Measurements from ENCODE around the gene RYR3. TPM values are rescaled to one million over a fixed set of nuclear protein-coding genes. Genes with fewer than 3 reads are reported as not detected.

Gene RYR3
- total RNA-seq, 1 donor from 2014 or later: under 0.01 TPM

- no peak for FAIRE-seq
- peak; percentile 56 for DNase-seq (ENCODE audit: low read depth)
- Histone ChIP-seq H3K27me3 (ENCODE audit: control insufficient read depth, insufficient read depth, low read length) (peaks cover 3% of the 10 kb centered on the region), H3K36me3 (ENCODE audit: control insufficient read depth, insufficient read depth, low read length) (no peaks in the 10 kb centered on the region), H3K4me3 (ENCODE audit: low read depth, low read length) (no peak overlapping the region)
- TF ChIP-seq CTCF (IDR thresholded peaks at IDR 0.05; ENCODE audit: insufficient read depth, low read length, severe bottlenecking): peak; percentile 52
These were observed 364.5 kb downstream of the RYR3 start for GRCh38 chr15:33675246-33675645.

- FAIRE-seq: no peak
- no peak for TF ChIP-seq CTCF (IDR thresholded peaks at IDR 0.05; ENCODE audit: insufficient read depth, low read length, severe bottlenecking)
- no peak overlapping the region for H3K4me3 ChIP-seq (ENCODE audit: low read depth, low read length)
- DNase-seq (ENCODE audit: low read depth): no peak
- peaks cover 3% of the 10 kb centered on the region for H3K27me3 ChIP-seq (ENCODE audit: control insufficient read depth, insufficient read depth, low read length)
- no peaks in the 10 kb centered on the region for H3K36me3 ChIP-seq (ENCODE audit: control insufficient read depth, insufficient read depth, low read length)
These were observed 366.6 kb downstream of the RYR3 start for GRCh38 chr15:33677238-33677830.

- DNase-seq (ENCODE audit: low read depth) (no peak), FAIRE-seq (no peak)
- H3K4me3 ChIP-seq (ENCODE audit: low read depth, low read length): no peak overlapping the region
These were observed 367.4 kb downstream of the RYR3 start for GRCh38 chr15:33678176-33678575.

GRCh38 chr15:33678602-33679001, 367.8 kb downstream of the RYR3 start:
- H3K4me3 ChIP-seq (ENCODE audit: low read depth, low read length): no peak overlapping the region
- FAIRE-seq: no peak
- DNase-seq (ENCODE audit: low read depth): no peak
- H3K36me3 ChIP-seq (ENCODE audit: control insufficient read depth, insufficient read depth, low read length): no peaks in the 10 kb centered on the region
- no peak for TF ChIP-seq CTCF (IDR thresholded peaks at IDR 0.05; ENCODE audit: insufficient read depth, low read length, severe bottlenecking)
- peaks cover 3% of the 10 kb centered on the region for H3K27me3 ChIP-seq (ENCODE audit: control insufficient read depth, insufficient read depth, low read length)

More at GRCh38 chr15:33678176-33678575, 367.4 kb downstream of the RYR3 start:
- no peak for TF ChIP-seq CTCF (IDR thresholded peaks at IDR 0.05; ENCODE audit: insufficient read depth, low read length, severe bottlenecking)
- no peaks in the 10 kb centered on the region for H3K36me3 ChIP-seq (ENCODE audit: control insufficient read depth, insufficient read depth, low read length)
- peaks cover 3% of the 10 kb centered on the region for H3K27me3 ChIP-seq (ENCODE audit: control insufficient read depth, insufficient read depth, low read length)

- DNase-seq (ENCODE audit: low read depth): no peak
- FAIRE-seq: no peak
- no peak for TF ChIP-seq CTCF (IDR thresholded peaks at IDR 0.05; ENCODE audit: insufficient read depth, low read length, severe bottlenecking)
These were observed 368.3 kb downstream of the RYR3 start for GRCh38 chr15:33679061-33679460.

GRCh38 chr15:33680336-33680735, 369.6 kb downstream of the RYR3 start:
- FAIRE-seq: no peak
- DNase-seq (ENCODE audit: low read depth): no peak

More at GRCh38 chr15:33679061-33679460, 368.3 kb downstream of the RYR3 start:
- Histone ChIP-seq H3K27me3 (ENCODE audit: control insufficient read depth, insufficient read depth, low read length) (peaks cover 3% of the 10 kb centered on the region), H3K4me3 (ENCODE audit: low read depth, low read length) (no peak overlapping the region), H3K36me3 (ENCODE audit: control insufficient read depth, insufficient read depth, low read length) (no peaks in the 10 kb centered on the region)

More at GRCh38 chr15:33680336-33680735, 369.6 kb downstream of the RYR3 start:
- Histone ChIP-seq H3K36me3 (ENCODE audit: control insufficient read depth, insufficient read depth, low read length) (no peaks in the 10 kb centered on the region), H3K27me3 (ENCODE audit: control insufficient read depth, insufficient read depth, low read length) (peaks cover 3% of the 10 kb centered on the region), H3K4me3 (ENCODE audit: low read depth, low read length) (no peak overlapping the region)
- no peak for TF ChIP-seq CTCF (IDR thresholded peaks at IDR 0.05; ENCODE audit: insufficient read depth, low read length, severe bottlenecking)
